Activated CD4-positive, alpha-beta memory T cell treated with anti-CD3 and anti-CD28 coated beads for 36 hours (primary cell): Measurements from ENCODE around the gene TADA2A. TPM values are rescaled to one million over a fixed set of nuclear protein-coding genes. Genes with fewer than 3 reads are reported as not detected.
"Not testable (repeated sequence)": the region's sequence is repeated elsewhere in the genome, so short reads cannot be mapped to it uniquely, and the experiment has no call there.

Source experiments
- CTCF ChIA-PET: fragments of 350-600 bp; sonication (Branson Sonifier 250); formaldehyde crosslinking; loops from one replicate; lab custom pipeline; 2021; ENCODE audit warnings: antibody characterized with exemption, inconsistent platforms; lab: Charles Lee
- POLR2A ChIA-PET: fragments of 350-600 bp; sonication (Branson Sonifier 250); formaldehyde crosslinking; loops from one replicate; lab custom pipeline; 2021; ENCODE audit warnings: antibody characterized with exemption; lab: Charles Lee
- DNase-seq: peaks from one replicate; pipeline ENCODE4 v3.0.0-alpha.2; 2020
- H3K27ac Mint-ChIP-seq: one replicate; pipeline ENCODE4 v1.8.0; 2021; ENCODE audit warnings: mixed read lengths
- H3K27me3 Mint-ChIP-seq: one replicate; pipeline ENCODE4 v1.8.0; 2021; ENCODE audit warnings: mixed read lengths
- H3K36me3 Mint-ChIP-seq: one replicate; pipeline ENCODE4 v1.8.0; 2021; ENCODE audit warnings: mixed read lengths
- H3K4me1 Mint-ChIP-seq: one replicate; pipeline ENCODE4 v1.8.0; 2021; ENCODE audit warnings: low read depth, mixed read lengths
- H3K4me3 Mint-ChIP-seq: one replicate; pipeline ENCODE4 v1.8.0; 2021; ENCODE audit warnings: mild to moderate bottlenecking, mixed read lengths
- H3K9me3 Mint-ChIP-seq: one replicate; pipeline ENCODE4 v1.8.0; 2021; ENCODE audit warnings: mixed read lengths
- intact Hi-C: fragments of 100-400 bp; cut with micrococcal nuclease; formaldehyde crosslinking; loops from one replicate; pipeline ENCODE4 v1.15.1; 2023
- total RNA-seq, 2 experiments: library from RNA; stranded (reverse); gene quantifications; one replicate each; pipeline ENCODE4 v1.2.3, GENCODE V29; 2021

Gene TADA2A
- total RNA-seq, 2 experiments from 2014 or later: 35.8 to 36.5 TPM

DNA sequence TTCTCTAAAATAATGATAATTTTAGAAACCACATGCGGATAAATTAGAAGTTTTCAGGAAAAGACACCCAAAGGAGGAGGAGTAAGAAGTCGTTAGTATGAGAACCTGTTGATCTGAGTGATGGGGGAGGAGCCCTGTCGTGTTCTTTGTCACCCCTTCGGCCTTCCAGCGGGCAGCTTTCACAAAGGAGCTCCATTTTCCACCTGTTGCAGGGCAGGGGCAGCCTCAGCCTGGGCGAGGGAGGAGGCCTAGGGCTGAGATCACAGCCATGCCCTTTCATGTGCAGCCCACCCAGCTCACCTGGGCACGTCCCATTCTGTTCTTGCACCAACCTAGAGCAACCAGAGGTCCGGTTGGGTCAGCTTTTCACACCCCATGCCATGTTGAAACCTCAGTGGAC, 88.3 kb downstream of the TADA2A start:
- intact Hi-C loops: no loop called here
- Mint-ChIP-seq H3K27me3 (no peaks in the 10 kb centered on the region), H3K9me3 (no peaks in the 10 kb centered on the region), H3K4me3 (no peak overlapping the region), H3K4me1 (peaks cover 31% of the 10 kb centered on the region), H3K36me3 (peaks cover 2% of the 10 kb centered on the region), H3K27ac (no peak overlapping the region)
- DNase-seq: no peak
- CTCF ChIA-PET: interaction anchor here (1.5 kb wide), 1 partner anchor 10 kb away, joined by 4 read pairs; no protein-coding TSS in a partner anchor
- POLR2A ChIA-PET: no interaction called here

DNA sequence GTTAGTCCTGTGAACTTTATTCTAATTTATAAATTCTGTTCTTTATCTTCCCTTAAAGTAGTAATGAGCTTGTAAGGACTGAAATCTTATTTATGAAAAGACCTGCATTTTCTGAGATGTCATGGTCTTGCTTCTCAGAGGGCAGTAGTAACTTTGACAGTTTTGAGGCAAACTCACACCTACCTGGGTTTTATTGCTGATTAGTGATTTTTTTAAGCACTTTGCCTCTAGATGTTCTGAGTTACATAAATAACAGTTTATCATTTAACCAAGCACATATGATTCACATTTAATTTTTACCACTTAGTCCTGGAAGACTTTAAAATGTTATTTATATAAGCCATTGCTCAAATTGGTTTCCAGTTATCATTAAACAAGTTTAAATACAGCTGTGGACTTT, 93.7 kb downstream of the TADA2A start:
- ChIA-PET CTCF (interaction anchor here (0.8 kb wide), 1 partner anchor 127 kb away, joined by 3 read pairs; no protein-coding TSS in a partner anchor), POLR2A (no interaction called here)
- H3K27ac Mint-ChIP-seq: no peak overlapping the region
- no peaks in the 10 kb centered on the region for H3K9me3 Mint-ChIP-seq
- peaks cover 7% of the 10 kb centered on the region for H3K36me3 Mint-ChIP-seq
- no peaks in the 10 kb centered on the region for H3K27me3 Mint-ChIP-seq
- no peak for DNase-seq
- intact Hi-C loops: no loop called here
- H3K4me3 Mint-ChIP-seq: no peak overlapping the region
- H3K4me1 Mint-ChIP-seq: no peaks in the 10 kb centered on the region

DNA sequence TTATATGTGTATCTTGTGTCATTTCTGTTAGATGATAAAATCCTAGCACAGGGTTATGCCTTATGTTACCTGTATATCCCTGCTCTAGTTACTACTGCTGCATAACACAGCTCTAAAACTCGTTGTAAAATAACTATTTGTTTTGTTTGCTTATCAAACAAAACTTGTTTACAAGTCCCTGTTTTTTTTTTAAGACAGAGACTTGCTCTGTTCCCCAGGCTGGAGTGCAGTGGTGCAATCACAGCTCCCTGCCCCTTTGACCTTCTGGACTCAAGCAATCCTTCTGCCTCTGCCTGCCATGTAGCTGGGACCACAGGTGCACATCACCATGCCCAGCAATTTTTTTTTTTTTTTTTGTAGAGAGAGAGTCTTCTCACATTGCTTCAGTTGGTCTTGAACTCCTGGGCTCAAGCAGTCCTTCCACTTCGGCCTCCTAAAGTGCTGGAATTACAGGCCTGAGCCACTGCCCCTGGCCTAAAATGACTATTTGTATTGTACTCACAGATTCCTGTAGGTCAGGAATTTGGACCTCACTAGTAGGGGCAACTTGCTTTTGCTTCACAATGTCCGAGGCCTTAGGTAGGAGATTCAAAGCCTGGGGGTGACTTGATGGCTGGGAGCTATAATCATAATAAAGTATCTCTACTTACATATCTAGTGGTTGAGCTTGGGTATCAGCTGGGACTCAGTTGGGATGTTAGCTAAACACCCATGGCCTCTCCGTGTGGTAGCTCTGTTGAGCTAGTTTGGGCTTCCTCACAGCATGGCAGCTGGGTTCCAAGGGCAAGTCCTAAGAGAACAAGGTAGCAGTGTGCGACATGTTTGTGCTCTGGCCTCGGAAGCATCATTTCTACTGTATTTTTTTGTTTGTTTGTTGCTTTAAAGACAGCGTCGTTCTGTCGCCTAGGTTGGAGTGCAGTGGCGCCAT, 95.6 kb downstream of the TADA2A start:
- Mint-ChIP-seq H3K27me3 (no peaks in the 10 kb centered on the region), H3K4me3 (no peak overlapping the region), H3K36me3 (peaks cover 7% of the 10 kb centered on the region), H3K27ac (no peak overlapping the region), H3K4me1 (peaks cover 2% of the 10 kb centered on the region), H3K9me3 (no peaks in the 10 kb centered on the region)
- intact Hi-C loops: no loop called here
- no peak for DNase-seq
- ChIA-PET POLR2A (no interaction called here), CTCF (interaction anchor here (0.8 kb wide), 1 partner anchor 11 kb away, joined by 3 read pairs; no protein-coding TSS in a partner anchor)

DNA sequence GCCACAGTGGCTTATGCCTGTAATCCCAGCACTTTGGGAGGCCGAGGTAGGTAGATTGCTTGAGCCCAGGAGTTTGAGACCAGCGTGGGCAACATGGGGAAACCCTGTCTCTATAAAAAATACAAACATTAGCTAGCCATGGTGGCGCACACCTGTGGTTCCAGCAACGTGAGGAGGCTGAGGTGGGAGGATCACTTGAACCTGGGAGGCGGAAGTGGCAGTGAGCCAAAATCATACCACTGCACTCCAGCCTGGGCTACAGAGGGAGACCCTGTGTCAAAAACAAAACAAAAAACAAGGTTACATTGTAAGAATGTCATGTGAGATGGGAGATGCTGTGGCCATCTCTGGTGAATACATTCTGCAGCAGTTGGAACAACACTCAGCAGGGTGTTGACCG, 96.5 kb downstream of the TADA2A start:
- POLR2A ChIA-PET: no interaction called here
- no peak for DNase-seq
- H3K36me3 Mint-ChIP-seq: peaks cover 5% of the 10 kb centered on the region
- no peaks in the 10 kb centered on the region for H3K27me3 Mint-ChIP-seq
- no peak overlapping the region for H3K4me3 Mint-ChIP-seq
- H3K4me1 Mint-ChIP-seq: peaks cover 2% of the 10 kb centered on the region
- intact Hi-C loops: no loop called here
- H3K9me3 Mint-ChIP-seq: no peaks in the 10 kb centered on the region
- H3K27ac Mint-ChIP-seq: no peak overlapping the region
- CTCF ChIA-PET: no interaction called here

GRCh38 chr17:37505333-37505732, 98.6 kb downstream of the TADA2A start:
- peaks cover 6% of the 10 kb centered on the region for H3K4me1 Mint-ChIP-seq
- intact Hi-C loops: no loop called here
- H3K9me3 Mint-ChIP-seq: no peaks in the 10 kb centered on the region
- H3K36me3 Mint-ChIP-seq: peaks cover 5% of the 10 kb centered on the region
- CTCF ChIA-PET: interaction anchor here (0.9 kb wide), 1 partner anchor 11 kb away, joined by 4 read pairs; no protein-coding TSS in a partner anchor
- no peaks in the 10 kb centered on the region for H3K27me3 Mint-ChIP-seq
- POLR2A ChIA-PET: no interaction called here
- no peak overlapping the region for H3K4me3 Mint-ChIP-seq
- H3K27ac Mint-ChIP-seq: no peak overlapping the region
- no peak for DNase-seq

- Mint-ChIP-seq H3K36me3 (peaks cover 7% of the 10 kb centered on the region), H3K27ac (no peak overlapping the region), H3K9me3 (no peaks in the 10 kb centered on the region), H3K4me3 (no peak overlapping the region), H3K4me1 (peaks cover 11% of the 10 kb centered on the region), H3K27me3 (no peaks in the 10 kb centered on the region)
- CTCF ChIA-PET: no interaction called here
- intact Hi-C loops: no loop called here
- DNase-seq: peak; percentile 48
- POLR2A ChIA-PET: no interaction called here
These were observed 100.0 kb downstream of the TADA2A start for GRCh38 chr17:37506678-37507077.

DNA sequence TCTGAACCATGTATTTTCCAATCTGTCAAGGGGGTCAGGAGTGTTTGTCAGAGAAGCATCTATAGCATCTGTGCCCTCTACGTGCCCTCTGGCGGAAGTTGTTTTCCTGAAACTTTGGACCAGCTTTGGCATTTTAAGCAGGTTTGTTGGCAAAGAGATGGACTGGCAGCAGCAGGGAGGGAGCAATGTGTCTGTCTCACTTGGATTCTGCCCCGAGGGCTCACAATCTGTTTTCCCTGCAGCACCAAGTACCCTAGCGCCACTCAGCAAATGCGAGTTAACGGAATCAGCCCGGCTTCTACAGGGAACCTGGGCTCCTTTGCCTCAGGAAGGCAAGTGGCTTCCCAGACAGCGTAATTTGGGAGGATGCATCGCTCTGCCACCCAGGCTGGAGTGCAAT, 100.4 kb downstream of the TADA2A start:
- H3K27me3 Mint-ChIP-seq: no peaks in the 10 kb centered on the region
- CTCF ChIA-PET: no interaction called here
- H3K36me3 Mint-ChIP-seq: peaks cover 9% of the 10 kb centered on the region
- H3K9me3 Mint-ChIP-seq: no peaks in the 10 kb centered on the region
- no peak overlapping the region for H3K27ac Mint-ChIP-seq
- POLR2A ChIA-PET: no interaction called here
- no peak for DNase-seq
- peaks cover 11% of the 10 kb centered on the region for H3K4me1 Mint-ChIP-seq
- intact Hi-C loops: no loop called here
- H3K4me3 Mint-ChIP-seq: no peak overlapping the region

- Mint-ChIP-seq H3K4me3 (no peak overlapping the region), H3K36me3 (peaks cover 9% of the 10 kb centered on the region), H3K27ac (no peak overlapping the region), H3K4me1 (peaks cover 11% of the 10 kb centered on the region), H3K9me3 (no peaks in the 10 kb centered on the region), H3K27me3 (no peaks in the 10 kb centered on the region)
- ChIA-PET CTCF (no interaction called here), POLR2A (no interaction called here)
- intact Hi-C loops: no loop called here
- no peak for DNase-seq
These were observed 103.4 kb downstream of the TADA2A start for GRCh38 chr17:37510056-37510455.

- H3K4me3 Mint-ChIP-seq, H3K27ac Mint-ChIP-seq, H3K9me3 Mint-ChIP-seq, intact Hi-C loops, H3K27me3 Mint-ChIP-seq, H3K36me3 Mint-ChIP-seq, H3K4me1 Mint-ChIP-seq, DNase-seq: not testable (repeated sequence)
- POLR2A ChIA-PET: interaction anchor here (0.6 kb wide), 1 partner anchor 113 kb away, joined by 3 read pairs; no protein-coding TSS in a partner anchor
- CTCF ChIA-PET: interaction anchor here (0.6 to 1.5 kb wide), 2 partner anchors 95 to 139 kb away, joined by 3 to 4 read pairs; no protein-coding TSS in a partner anchor
These were observed 105.0 kb downstream of the TADA2A start for GRCh38 chr17:37511642-37512041.

- peaks cover 8% of the 10 kb centered on the region for H3K4me1 Mint-ChIP-seq
- no peaks in the 10 kb centered on the region for H3K27me3 Mint-ChIP-seq
- H3K4me3 Mint-ChIP-seq: no peak overlapping the region
- H3K27ac Mint-ChIP-seq: no peak overlapping the region
- no peak for DNase-seq
- ChIA-PET CTCF (interaction anchor here (0.9 kb wide), 1 partner anchor 11 kb away, joined by 3 read pairs; no protein-coding TSS in a partner anchor), POLR2A (no interaction called here)
- H3K9me3 Mint-ChIP-seq: no peaks in the 10 kb centered on the region
- intact Hi-C loops: no loop called here
- H3K36me3 Mint-ChIP-seq: peaks cover 9% of the 10 kb centered on the region
These were observed 105.9 kb downstream of the TADA2A start for GRCh38 chr17:37512442-37513068.

- Mint-ChIP-seq H3K27ac (no peak overlapping the region), H3K9me3 (no peaks in the 10 kb centered on the region), H3K36me3 (peaks cover 18% of the 10 kb centered on the region), H3K27me3 (no peaks in the 10 kb centered on the region), H3K4me1 (peaks cover 8% of the 10 kb centered on the region), H3K4me3 (no peak overlapping the region)
- no peak for DNase-seq
- CTCF ChIA-PET: interaction anchor here (0.9 to 1.2 kb wide), 2 partner anchors 12 to 56 kb away, joined by 3 read pairs; no protein-coding TSS in a partner anchor
- intact Hi-C loops: no loop called here
- POLR2A ChIA-PET: no interaction called here
These were observed 107.0 kb downstream of the TADA2A start for GRCh38 chr17:37513711-37514110.

- Mint-ChIP-seq H3K27me3 (no peaks in the 10 kb centered on the region), H3K36me3 (peaks cover 28% of the 10 kb centered on the region), H3K27ac (no peak overlapping the region), H3K4me3 (no peak overlapping the region), H3K4me1 (peaks cover 2% of the 10 kb centered on the region), H3K9me3 (no peaks in the 10 kb centered on the region)
- ChIA-PET CTCF (no interaction called here), POLR2A (no interaction called here)
- no peak for DNase-seq
- intact Hi-C loops: no loop called here
These were observed 109.5 kb downstream of the TADA2A start for GRCh38 chr17:37516127-37516571.
